Pancreas (tissue), 10 donors: ENCODE results near the gene COQ4. TPM values are rescaled to one million over a fixed set of nuclear protein-coding genes. Genes with fewer than 3 reads are reported as not detected.
A peak's percentile ranks its signal among the peaks of the same experiment; 100 is the strongest.

Experiments
- ATAC-seq, 4 donors: fragments of 200-7000 bp; cut with Tn5 transposase; one replicate each; pipeline versions ENCODE4 v1.8.0 to v1.9.1; 2020; ENCODE audit warnings: mild to moderate bottlenecking in 4 of 4, moderate library complexity in 4 of 4
- DNase-seq, 6 donors: peaks; one replicate each; pipeline ENCODE4 v3.0.0-alpha.2; 2020
- FAIRE-seq: peaks from 2 replicates; lab custom pipeline; 2012; peaks lifted over from hg19 to GRCh38; lab: Jason Lieb, UNC
- H3K27ac ChIP-seq, 4 donors: fragments of 200-600 bp; sonication (generic); 1 replicate in 3 of 4; 2 replicates in 1 of 4; pipeline versions ENCODE4 v1.5.0 to v1.8.0; 2020
- H3K27me3 ChIP-seq, 4 donors: fragments of 200-600 bp; one replicate each; pipeline ENCODE4 v1.8.0; 2021
- H3K36me3 ChIP-seq, 3 donors: fragments of 200-600 bp; sonication (generic) in 1 of 3; one replicate each; pipeline versions ENCODE4 v1.5.0 to v1.8.0; 2020 to 2021
- H3K4me1 ChIP-seq, 3 donors: fragments of 200-600 bp; one replicate each; pipeline ENCODE4 v1.8.0; 2021
- H3K4me3 ChIP-seq, 4 donors: fragments of 200-600 bp; sonication (generic) in 2 of 4; one replicate each; pipeline versions ENCODE4 v1.5.0 to v1.8.0; 2020 to 2021
- H3K9me3 ChIP-seq, 4 donors: fragments of 200-600 bp; one replicate each; pipeline ENCODE4 v1.8.0; 2021
- CTCF ChIP-seq, 4 donors: fragments of 200-600 bp; sonication (generic) in 3 of 4; IDR thresholded peaks; one replicate each; pipeline versions ENCODE4 v1.5.0 to v1.8.0; 2021; ENCODE audit warnings: antibody characterized with exemption in 4 of 4
- WGBS, 2 donors: extraction: QIAGEN DNeasy Blood & Tissue Kit; methylation state at CpG; one replicate each; pipeline ENCODE4 v1.1.7; 2013; 5-methylcytosine and 5-hydroxymethylcytosine counted together
- intact Hi-C, 3 donors: fragments of 100-400 bp; cut with DNase I; formaldehyde crosslinking; loops; one replicate each; pipeline versions ENCODE4 v1.11.1 to v1.14.2; 2022
- polyA plus RNA-seq, 2 donors: library from polyadenylated mRNA; stranded (reverse); fragments of 200-250 nt; gene quantifications; one replicate each; pipeline ENCODE4 v1.2.3, GENCODE V29; 2013
- total RNA-seq, 6 donors: library from RNA; stranded (reverse); fragmentation: NEBNext Ultra II Directional in 4 of 6; extraction: Animal tissue kit (Norgen Biotek cat#: 25700) in 4 of 6; gene quantifications; one replicate each; pipeline versions ENCODE4 v1.2.1 to v1.2.4, GENCODE V29; 2021 to 2023
- donor health status: healthy with polysubstance abuse.
- donor health status: DM: no; HTN: no; CAD: no; lungs with moderate emphysema.
- donor health status: DM: no; HTN: no; CAD: no.
- donor health status: control.
- donor health status: control.
- donor health status: Bipolar disorder and iron deficiency.
- donor health status: DM: yes; HTN: yes; CAD: no.
- donor health status: DM: no; HTN: no; CAD: no.
- donor health status: DM: no; HTN: no; CAD: no.
- donor health status: DM: yes; HTN: yes; CAD: no.

Gene COQ4
- total and polyA plus RNA-seq, 8 donors: 23.1 to 103 (median 32.8) TPM

- no peak for DNase-seq
- H3K27me3 ChIP-seq: no peaks in the 10 kb centered on the region
- H3K27ac ChIP-seq: peak overlapping the region; percentile 80 to 91 (median 86)
- intact Hi-C loops: no loop called here
- H3K9me3 ChIP-seq: no peaks in the 10 kb centered on the region
- TF ChIP-seq CTCF (IDR thresholded peaks at IDR 0.05): no peak
- FAIRE-seq: no peak
- ATAC-seq: no peak
- peak overlapping the region; percentile 69 to 94 (median 84) for H3K4me3 ChIP-seq
- H3K36me3 ChIP-seq: no peaks in the 10 kb centered on the region
- H3K4me1 ChIP-seq: peaks cover 6 to 18% (median 6%) of the 10 kb centered on the region in 3 donors
Measured at GRCh38 chr9:128370367-128370751, 47.7 kb downstream of the COQ4 start.

- no peaks in the 10 kb centered on the region for H3K36me3 ChIP-seq
- intact Hi-C loops: no loop called here
- peaks cover 6 to 18% (median 6%) of the 10 kb centered on the region in 3 donors for H3K4me1 ChIP-seq
- no peaks in the 10 kb centered on the region for H3K27me3 ChIP-seq
- H3K27ac ChIP-seq: peak within 1 kb of the TSS; percentile 80 to 91 (median 86)
- TF ChIP-seq CTCF (IDR thresholded peaks at IDR 0.05): no peak
- FAIRE-seq: peak; percentile 39
- H3K9me3 ChIP-seq: no peaks in the 10 kb centered on the region
- WGBS, 2 donors: 0% methylated on average over 51 to 55 of the region's 55 CpGs
- peak; percentile 92 to 97 (median 95) for DNase-seq
- peak within 1 kb of the TSS; percentile 69 to 94 (median 84) for H3K4me3 ChIP-seq
- ATAC-seq: peak; percentile 97 to 99 (median 98)
Measured at GRCh38 chr9:128370752-128371629, 48.4 kb downstream of the COQ4 start, which contains the start of gene URM1. Gene URM1 (plus strand): TSS chr9:128371374. CDS start chr9:128371381, 7 bp downstream.

GRCh38 chr9:128371630-128372117 lies 49.0 kb downstream of the COQ4 start:
- H3K4me3 ChIP-seq: peak overlapping the region; percentile 69 to 94 (median 84)
- peak overlapping the region; percentile 44 to 91 (median 76) for H3K27ac ChIP-seq
- DNase-seq (no peak), FAIRE-seq (no peak), ATAC-seq (no peak)
- H3K4me1 ChIP-seq: peaks cover 6 to 18% (median 6%) of the 10 kb centered on the region in 3 donors
- intact Hi-C loops: no loop called here
- no peaks in the 10 kb centered on the region for H3K27me3 ChIP-seq
- 0% methylated on average over 10 of the region's 10 CpGs for WGBS, 2 donors
- no peaks in the 10 kb centered on the region for H3K36me3 ChIP-seq
- TF ChIP-seq CTCF (IDR thresholded peaks at IDR 0.05): no peak
- no peaks in the 10 kb centered on the region for H3K9me3 ChIP-seq

GRCh38 chr9:128372188-128372641 lies 49.6 kb downstream of the COQ4 start:
- intact Hi-C loops: no loop called here
- peak overlapping the region; percentile 69 to 94 (median 84) for H3K4me3 ChIP-seq
- DNase-seq: no peak
- H3K4me1 ChIP-seq: peaks cover 6 to 18% (median 6%) of the 10 kb centered on the region in 3 donors
- no peak for TF ChIP-seq CTCF (IDR thresholded peaks at IDR 0.05)
- H3K36me3 ChIP-seq: no peaks in the 10 kb centered on the region
- 14 to 17% methylated on average over 4 of the region's 4 CpGs for WGBS, 2 donors
- no peaks in the 10 kb centered on the region for H3K27me3 ChIP-seq
- H3K9me3 ChIP-seq: no peaks in the 10 kb centered on the region
- FAIRE-seq: no peak
- ATAC-seq: no peak
- no peak overlapping the region for H3K27ac ChIP-seq
